Measurements from ENCODE around the gene FBXW5. TPM values are rescaled to one million over a fixed set of nuclear protein-coding genes. Genes with fewer than 3 reads are reported as not detected.
A peak's percentile ranks its signal among the peaks of the same experiment; 100 is the strongest.

FBXW5 gene
- total and polyA plus RNA-seq, 2 experiments from 2014 or later = 27.0 to 111 TPM

- no peak overlapping the region for H2AFZ ChIP-seq
- no peaks in the 10 kb centered on the region for H3K4me1 ChIP-seq (ENCODE audit: insufficient read depth)
- H3K4me2 ChIP-seq = no peak overlapping the region
- Mint-ChIP-seq H3K27me3 (ENCODE audit: insufficient read depth, low read depth, poor library complexity) (peaks cover 8% of the 10 kb centered on the region), H3K36me3 (ENCODE audit: low read depth) (peaks cover 49% of the 10 kb centered on the region), H3K27ac (no peak overlapping the region), H3K4me3 (no peak overlapping the region), H3K4me1 (no peaks in the 10 kb centered on the region), H3K9me3 (no peaks in the 10 kb centered on the region; the same call in 2 of the 3 replicates)
- no peak overlapping the region for H3K27ac ChIP-seq (ENCODE audit: low read depth)
- H3K27me3 ChIP-seq (ENCODE audit: insufficient read depth) = no peaks in the 10 kb centered on the region
- H3F3A ChIP-seq (replicated peaks; ENCODE audit: low read depth) = 0 out of 2 replicates have a peak, but pooled peaks cover 5% of the 10 kb centered on the region
- ATAC-seq (peak; percentile 49), DNase-seq (ENCODE audit: low spot score) (no peak)
- no peak overlapping the region for H3K4me3 ChIP-seq
- H4K20me1 ChIP-seq (replicated peaks; ENCODE audit: insufficient read depth) = 0 out of 2 replicates have a peak, but pooled peaks cover 3% of the 10 kb centered on the region
- TF ChIP-seq POLR2AphosphoS5 (IDR thresholded peaks at IDR 0.05; ENCODE audit: low read depth) = no peak
- peak in 1 of 2 experiments; percentile 44; a peak in 3 of 4 replicates for TF ChIP-seq CTCF (conservative IDR thresholded peaks at IDR 0.05; ENCODE audit: low read depth in 2 of 2)
- no peak for TF ChIP-seq REST (IDR thresholded peaks at IDR 0.05; ENCODE audit: unreplicated experiment)
- no peak for TF ChIP-seq ZNF114 (CRISPR knock-in tag; IDR thresholded peaks at IDR 0.05)
- no peaks in the 10 kb centered on the region for H3K79me2 ChIP-seq (replicated peaks; ENCODE audit: insufficient read depth)
- peaks cover 4% of the 10 kb centered on the region; the same call in 1 of the 2 replicates for H3K36me3 ChIP-seq (ENCODE audit: insufficient read depth)
- no peaks in the 10 kb centered on the region for H3K9me2 ChIP-seq (ENCODE audit: insufficient read depth)
Measured at GRCh38 chr9:136925414-136926153, 19.0 kb downstream of the FBXW5 start.

GRCh38 chr9:136923881-136924280, 20.7 kb downstream of the FBXW5 start:
- Mint-ChIP-seq H3K27ac (no peak overlapping the region), H3K36me3 (ENCODE audit: low read depth) (peaks cover 54% of the 10 kb centered on the region), H3K27me3 (ENCODE audit: insufficient read depth, low read depth, poor library complexity) (peaks cover 12% of the 10 kb centered on the region), H3K4me3 (no peak overlapping the region), H3K9me3 (no peaks in the 10 kb centered on the region; the same call in 2 of the 3 replicates), H3K4me1 (no peaks in the 10 kb centered on the region)
- Histone ChIP-seq H3K79me2 (replicated peaks; ENCODE audit: insufficient read depth) (no peaks in the 10 kb centered on the region), H3K27me3 (ENCODE audit: insufficient read depth) (no peaks in the 10 kb centered on the region), H3K36me3 (ENCODE audit: insufficient read depth) (peaks cover 8% of the 10 kb centered on the region), H4K20me1 (replicated peaks; ENCODE audit: insufficient read depth) (no peaks in the 10 kb centered on the region), H2AFZ (no peak overlapping the region), H3K4me2 (no peak overlapping the region), H3K27ac (ENCODE audit: low read depth) (no peak overlapping the region), H3F3A (replicated peaks; ENCODE audit: low read depth) (0 out of 2 replicates have a peak, but pooled peaks cover 5% of the 10 kb centered on the region), H3K4me1 (ENCODE audit: insufficient read depth) (no peaks in the 10 kb centered on the region), H3K4me3 (no peak overlapping the region), H3K9me2 (ENCODE audit: insufficient read depth) (no peaks in the 10 kb centered on the region)
- ATAC-seq (no peak), DNase-seq (ENCODE audit: low spot score) (no peak)
- no peak for TF ChIP-seq ZNF462 (CRISPR knock-in tag; IDR thresholded peaks at IDR 0.05)
